GM18909 (cell line): ENCODE results near the gene P3H4.
"Not testable (repeated sequence)": the region's sequence is repeated elsewhere in the genome, so short reads cannot be mapped to it uniquely, and the experiment has no call there.

Source experiments
- ATAC-seq: cut with Tn5 transposase; IDR thresholded peaks from one replicate; pipeline ENCODE4 v1.9.1; 2021; ENCODE audit warnings: mild to moderate bottlenecking; ENCODE audit not compliant: unreplicated experiment, poor library complexity

Gene P3H4

DNA sequence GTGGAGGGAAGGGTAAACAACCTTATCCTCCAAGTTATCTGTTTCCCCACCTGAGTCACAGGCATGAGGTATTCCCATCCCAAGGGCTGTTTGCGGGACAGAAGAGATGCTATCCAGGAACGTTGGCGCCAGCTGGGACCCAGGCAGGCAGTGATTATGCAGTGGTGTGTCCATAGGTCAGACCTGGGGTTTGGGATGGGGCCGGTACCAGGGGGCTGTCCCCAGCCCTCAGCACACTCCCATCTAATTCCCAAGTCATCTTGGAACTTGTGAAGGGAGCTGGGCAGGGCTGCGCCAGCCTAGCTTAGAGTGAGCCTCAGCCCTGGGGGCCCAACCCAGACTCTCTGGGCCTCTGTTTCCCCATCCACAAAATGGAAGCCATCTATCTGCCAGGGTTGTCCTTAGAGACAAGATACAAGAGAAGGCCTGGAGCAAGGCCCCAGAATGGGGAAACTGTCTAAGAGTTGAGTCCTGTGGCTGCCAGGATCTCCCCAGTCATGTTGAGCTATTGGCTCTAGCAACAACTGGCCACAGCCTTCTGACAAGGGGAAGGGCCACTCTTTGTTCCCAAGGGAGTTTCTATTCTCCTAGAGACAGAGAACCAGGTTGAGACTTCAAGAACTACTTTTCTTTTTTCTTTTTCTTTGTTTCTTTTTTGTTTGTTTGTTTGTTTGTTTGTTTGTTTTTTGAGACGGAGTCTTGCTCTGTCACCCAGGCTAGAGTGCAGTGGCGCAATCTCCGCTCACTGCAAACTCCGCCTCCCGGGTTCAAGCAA lies 15.4 kb downstream of the P3H4 start:
- no peak for ATAC-seq

DNA sequence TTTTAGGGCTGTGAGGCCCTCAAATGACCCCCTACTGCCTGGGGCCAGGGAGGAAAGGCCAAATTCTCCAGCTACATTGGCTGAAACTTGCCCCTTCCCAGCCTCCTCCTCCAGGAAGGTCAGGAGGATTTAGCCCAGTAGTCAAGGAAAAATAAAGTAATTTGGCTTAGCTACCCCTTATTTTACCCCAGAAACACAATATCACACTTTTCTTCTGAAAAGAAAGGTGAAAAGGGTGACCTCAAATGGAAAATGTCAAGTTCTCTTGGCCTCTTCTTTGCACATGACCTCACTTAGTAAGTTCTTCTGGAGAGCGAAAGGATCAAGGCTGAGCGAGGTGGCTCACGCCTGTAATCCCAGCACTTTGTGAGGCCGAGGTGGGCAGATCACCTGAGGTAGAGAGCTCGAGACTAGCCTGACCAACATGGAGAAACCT lies 17.2 kb downstream of the P3H4 start:
- no peak for ATAC-seq

DNA sequence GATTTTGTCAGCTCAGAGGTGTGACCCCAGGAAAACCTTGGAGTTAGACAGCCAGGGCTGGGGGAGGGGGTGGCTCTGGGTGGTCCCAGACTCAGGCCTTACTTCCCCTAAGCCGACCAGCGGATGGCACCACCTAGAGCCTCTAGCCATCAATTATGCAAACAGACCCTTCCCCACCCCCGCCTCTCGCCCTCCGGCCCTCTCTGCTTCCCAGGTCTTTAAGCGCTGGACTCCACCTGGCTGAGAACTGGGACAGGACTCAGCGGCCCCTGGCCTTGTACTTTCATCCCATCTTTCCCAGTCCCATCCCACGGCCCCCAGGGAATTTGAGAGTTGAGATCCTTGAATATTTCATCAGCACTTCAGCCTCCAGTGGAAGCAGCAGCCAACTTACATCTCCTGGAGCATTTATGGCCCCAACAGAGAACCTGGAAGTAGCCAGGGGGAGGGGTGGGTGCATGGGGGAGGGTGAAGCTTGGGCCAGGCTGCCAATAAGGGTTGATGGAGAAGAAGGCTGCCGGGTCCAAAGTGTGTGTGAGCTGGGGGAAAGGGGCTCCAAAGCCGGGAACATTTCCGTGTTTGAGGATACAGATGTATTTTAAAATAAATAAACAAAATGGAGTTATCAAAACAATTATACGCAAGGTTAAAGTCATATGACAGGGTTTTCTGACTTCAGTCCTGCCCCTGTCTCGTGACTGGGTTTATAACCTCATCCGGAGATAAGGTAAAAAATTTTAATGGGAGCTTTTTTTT lies 17.8 kb downstream of the P3H4 start:
- no peak for ATAC-seq

- no peak for ATAC-seq
Measured at GRCh38 chr17:41792845-41793783, 18.6 kb downstream of the P3H4 start.

GRCh38 chr17:41787021-41787418 lies 24.7 kb downstream of the P3H4 start:
- no peak for ATAC-seq

- peak; percentile 72 for ATAC-seq
Measured at GRCh38 chr17:41786227-41787020, 25.3 kb downstream of the P3H4 start, which contains the start of gene JUP. JUP (minus strand) TSS chr17:41786711; CDS start chr17:41771854, 14,857 bp downstream.

DNA sequence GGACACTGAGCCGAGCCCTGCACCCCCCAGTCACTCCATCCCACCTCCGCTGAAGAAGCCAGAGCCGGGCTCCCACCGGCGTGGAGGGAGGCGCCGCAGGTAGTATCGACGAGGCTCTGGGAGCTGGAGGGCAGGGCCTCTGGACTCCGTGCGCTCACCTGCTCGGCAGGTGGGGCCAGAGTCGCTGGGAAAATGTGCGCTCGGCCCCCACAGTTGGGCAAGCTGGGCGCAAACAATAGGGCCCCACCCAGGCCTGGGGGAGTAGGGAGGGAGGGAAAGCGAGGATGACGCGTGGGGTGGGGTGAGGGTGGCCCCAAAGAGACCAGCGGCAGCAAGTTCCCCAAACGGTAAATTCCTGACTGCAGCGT lies 25.9 kb downstream of the P3H4 start:
- no peak for ATAC-seq

DNA sequence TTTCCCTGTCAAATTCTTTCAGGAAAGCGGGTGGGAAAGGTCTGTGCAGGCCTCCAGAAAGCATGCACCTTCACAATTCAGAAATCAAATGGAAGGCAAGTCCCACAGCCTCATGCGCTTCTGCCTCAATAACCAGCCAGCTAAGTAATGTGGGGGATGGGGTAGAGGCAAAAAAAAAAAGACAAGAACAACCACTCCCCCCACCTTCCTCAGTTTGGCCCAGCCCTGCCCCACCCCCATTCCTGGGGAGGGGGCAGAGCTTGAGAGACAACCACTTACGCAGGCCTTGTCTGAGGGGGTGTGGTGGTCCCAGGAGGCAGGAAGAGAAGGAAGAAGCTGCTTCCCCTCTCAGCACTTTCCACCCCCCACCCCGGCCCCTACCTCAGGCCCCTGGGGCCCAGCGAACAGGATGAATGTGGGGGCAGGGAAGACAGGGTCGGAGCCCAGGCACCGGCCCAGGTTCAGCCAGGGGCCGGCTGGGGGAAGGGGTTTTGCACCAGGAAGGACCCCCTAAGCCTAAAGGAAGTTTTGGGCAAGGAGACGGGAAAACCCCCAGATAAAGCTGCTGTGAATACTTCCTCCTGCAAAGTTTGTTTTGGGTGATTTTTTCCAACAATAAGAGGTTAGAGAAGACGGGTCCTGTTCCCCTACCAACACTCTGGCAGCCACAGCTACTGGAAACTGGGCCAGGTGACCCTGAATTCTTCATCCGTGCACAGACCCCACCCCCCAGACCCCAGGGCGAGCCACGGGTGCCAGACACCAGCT lies 26.5 kb downstream of the P3H4 start:
- ATAC-seq: no peak

GRCh38 chr17:41784207-41784744 lies 27.5 kb downstream of the P3H4 start:
- no peak for ATAC-seq

DNA sequence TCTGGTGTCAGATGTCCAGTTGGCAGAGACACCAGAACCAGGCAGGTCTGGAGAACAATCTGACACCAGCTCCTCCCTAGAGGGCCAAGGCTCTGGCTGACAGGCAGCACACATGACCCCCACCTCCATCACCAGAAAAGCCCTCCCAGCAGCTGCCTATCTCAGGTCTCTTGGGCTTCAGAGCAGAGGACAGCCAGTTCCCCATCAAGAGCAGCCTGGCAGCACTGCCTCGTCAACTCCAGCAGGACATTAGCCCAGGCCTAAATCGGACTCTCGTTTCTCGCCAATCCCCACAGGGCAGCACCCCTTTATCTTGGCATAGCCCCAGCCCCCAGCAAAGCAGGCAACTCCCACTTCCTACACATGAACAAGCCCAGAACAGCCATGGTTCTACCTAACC lies 29.6 kb downstream of the P3H4 start:
- ATAC-seq: no peak

DNA sequence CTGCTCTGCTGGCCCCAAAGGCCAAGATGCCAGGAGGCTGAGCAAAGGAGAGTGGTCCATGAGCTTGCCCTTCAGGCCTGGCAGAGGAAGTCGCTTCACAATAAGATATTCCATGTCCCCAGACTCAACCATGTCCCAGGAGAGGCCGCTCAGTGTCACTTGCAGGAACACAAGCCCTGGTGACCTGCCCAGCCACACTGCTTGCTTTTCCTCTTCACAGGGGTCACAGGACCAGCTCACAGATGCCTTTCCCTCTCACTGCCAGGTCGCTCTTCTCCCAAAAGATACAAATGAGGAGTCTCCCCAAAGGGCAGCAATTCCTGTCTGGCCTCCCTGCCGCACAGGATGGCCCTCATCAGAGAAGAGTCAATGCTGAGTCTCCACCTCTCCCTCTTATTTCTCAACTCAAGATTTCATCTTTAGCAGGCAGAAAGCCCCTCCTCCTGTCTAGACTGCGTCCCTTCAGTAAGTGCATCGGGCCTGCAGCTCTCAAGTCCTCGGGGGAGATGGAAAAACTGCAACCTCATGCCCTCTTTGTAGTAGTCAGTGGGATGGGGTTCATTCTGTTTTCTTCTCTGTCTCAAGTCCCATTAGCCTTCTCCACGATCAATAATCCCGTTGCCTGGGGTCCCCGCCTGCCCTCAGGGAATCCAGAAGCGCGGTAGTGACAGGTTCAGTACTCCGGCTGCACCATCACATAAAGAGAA lies 30.2 kb downstream of the P3H4 start:
- ATAC-seq: no peak

- no peak for ATAC-seq
Measured at GRCh38 chr17:41779954-41780353, 31.8 kb downstream of the P3H4 start.

GRCh38 chr17:41777574-41778188 lies 34.1 kb downstream of the P3H4 start:
- no peak for ATAC-seq

- no peak for ATAC-seq
Measured at GRCh38 chr17:41777157-41777573, 34.6 kb downstream of the P3H4 start.

DNA sequence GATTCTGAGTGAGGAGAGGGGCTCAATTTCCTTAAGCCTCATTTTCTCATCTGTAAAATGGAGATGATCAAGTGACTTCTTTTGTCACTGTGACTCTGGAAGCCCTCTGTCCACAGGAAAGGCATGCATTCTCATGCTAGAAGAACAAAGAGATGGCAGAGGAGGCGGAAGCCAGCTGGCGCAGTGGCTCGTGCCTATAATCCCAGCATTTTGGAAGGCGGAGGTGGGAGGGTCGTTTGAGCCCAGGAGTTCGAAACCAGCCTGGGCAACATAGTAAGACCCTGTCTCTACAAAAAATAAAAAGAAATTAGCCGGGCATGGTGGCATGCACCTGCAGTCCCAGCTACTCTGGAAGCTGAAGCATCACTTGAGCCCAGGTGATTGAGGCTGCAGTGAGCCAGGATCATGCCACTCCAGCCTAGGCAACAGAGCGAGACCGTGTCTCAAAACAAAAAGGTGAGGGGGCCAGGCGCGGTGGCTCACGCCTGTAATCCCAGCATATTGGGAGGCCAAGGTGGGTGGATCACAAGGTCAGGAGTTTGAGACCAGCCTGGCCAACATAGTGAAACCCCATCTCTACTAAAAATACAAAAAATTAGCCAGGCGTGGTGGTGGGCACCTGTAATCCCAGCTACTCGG lies 35.4 kb downstream of the P3H4 start:
- not testable (repeated sequence) for ATAC-seq

DNA sequence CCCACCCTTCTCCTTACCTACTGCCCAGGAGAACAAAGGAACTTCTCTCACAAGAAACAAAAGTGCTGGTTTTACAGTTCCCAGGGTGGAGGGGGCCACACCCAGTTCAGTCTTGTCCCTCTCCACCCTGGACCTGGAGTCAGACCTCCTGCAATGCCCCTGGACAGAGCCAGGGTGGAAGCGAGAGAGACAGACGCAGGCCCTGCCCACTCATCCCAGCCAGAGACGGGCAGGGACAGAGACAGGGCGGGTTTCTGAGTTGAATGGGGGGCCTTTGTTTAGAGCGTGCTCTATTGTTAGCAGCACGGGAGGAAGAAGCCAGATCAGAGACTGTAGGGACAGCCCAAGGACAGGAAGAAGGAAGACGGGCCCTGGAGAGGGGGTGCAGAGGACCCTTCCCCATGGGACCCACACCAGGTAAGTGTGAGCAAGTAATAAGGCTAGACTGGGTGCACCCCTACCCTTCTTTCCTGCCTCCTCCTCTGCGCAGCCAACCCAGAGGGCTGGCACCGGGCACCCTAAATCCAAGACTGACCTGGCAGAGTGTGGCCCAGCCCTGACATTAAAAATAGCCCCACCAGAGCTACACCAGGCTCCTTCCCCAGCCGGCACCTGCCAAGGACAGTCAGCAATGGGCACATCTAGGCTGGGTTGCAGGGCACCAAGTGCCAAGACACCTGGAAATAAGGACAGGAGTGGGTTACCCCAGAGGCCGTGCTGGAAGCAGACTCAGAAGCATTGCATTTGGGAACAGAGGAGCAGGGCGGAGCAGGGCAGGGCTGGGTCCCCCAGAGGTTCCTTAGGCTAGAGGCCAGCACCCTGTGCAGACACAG lies 36.1 kb downstream of the P3H4 start:
- no peak for ATAC-seq
